ENCODE measurements around the gene TMPRSS11D. TPM values are rescaled to one million over a fixed set of nuclear protein-coding genes. Genes with fewer than 3 reads are reported as not detected.

TMPRSS11D gene
- total and polyA plus RNA-seq, 8 donors: 0.11 to 0.48 (median 0.27) TPM; not detected in 2

- no peak overlapping the region for H3K4me3 ChIP-seq
- ATAC-seq: no peak
- no peaks in the 10 kb centered on the region for H3K36me3 ChIP-seq
- no peaks in the 10 kb centered on the region for H3K9me3 ChIP-seq
- H3K4me1 ChIP-seq: no peaks in the 10 kb centered on the region
- no peak for DNase-seq
- intact Hi-C loops (cut with DNase I): no loop called here
- TF ChIP-seq CTCF (IDR thresholded peaks at IDR 0.05): no peak
- no peak overlapping the region for H3K27ac ChIP-seq
- no peaks in the 10 kb centered on the region for H3K27me3 ChIP-seq
Measured at GRCh38 chr4:67907650-67908049, 23.8 kb upstream of the TMPRSS11D start.

- Histone ChIP-seq H3K27ac (no peak overlapping the region), H3K9me3 (peaks cover 0 to 2% of the 10 kb centered on the region in 2 donors), H3K36me3 (no peaks in the 10 kb centered on the region), H3K4me3 (no peak overlapping the region), H3K27me3 (no peaks in the 10 kb centered on the region), H3K4me1 (no peaks in the 10 kb centered on the region)
- intact Hi-C loops (cut with DNase I): no loop called here
- TF ChIP-seq CTCF (IDR thresholded peaks at IDR 0.05): no peak
- no peak for ATAC-seq
- no peak for DNase-seq
Measured at GRCh38 chr4:67899096-67899495, 15.3 kb upstream of the TMPRSS11D start.

- Histone ChIP-seq H3K4me1 (no peaks in the 10 kb centered on the region), H3K36me3 (no peaks in the 10 kb centered on the region), H3K4me3 (no peak overlapping the region), H3K9me3 (peaks cover 0 to 2% of the 10 kb centered on the region in 2 donors), H3K27ac (no peak overlapping the region), H3K27me3 (no peaks in the 10 kb centered on the region)
- DNase-seq (no peak), ATAC-seq (no peak)
- intact Hi-C loops (cut with DNase I): no loop called here
- no peak for TF ChIP-seq CTCF (IDR thresholded peaks at IDR 0.05)
Measured at GRCh38 chr4:67897686-67898085, 13.9 kb upstream of the TMPRSS11D start.

GRCh38 chr4:67896421-67897065 is 12.7 kb upstream of the TMPRSS11D start:
- no peak overlapping the region for H3K27ac ChIP-seq
- no peak for ATAC-seq
- intact Hi-C loops (cut with DNase I): no loop called here
- H3K36me3 ChIP-seq: no peaks in the 10 kb centered on the region
- H3K9me3 ChIP-seq: peaks cover 0 to 2% of the 10 kb centered on the region in 2 donors
- DNase-seq: peak in 1 of 4 donors; percentile 71
- no peaks in the 10 kb centered on the region for H3K27me3 ChIP-seq
- TF ChIP-seq CTCF (IDR thresholded peaks at IDR 0.05): no peak
- H3K4me3 ChIP-seq: no peak overlapping the region
- H3K4me1 ChIP-seq: no peaks in the 10 kb centered on the region

GRCh38 chr4:67894659-67895058 is 10.9 kb upstream of the TMPRSS11D start:
- no peak for DNase-seq
- intact Hi-C loops (cut with DNase I): no loop called here

More at GRCh38 chr4:67894659-67895058, 10.9 kb upstream of the TMPRSS11D start:
- Histone ChIP-seq H3K4me1 (no peaks in the 10 kb centered on the region), H3K4me3 (no peak overlapping the region), H3K36me3 (no peaks in the 10 kb centered on the region), H3K27me3 (no peaks in the 10 kb centered on the region), H3K9me3 (peaks cover 0 to 2% of the 10 kb centered on the region in 2 donors), H3K27ac (no peak overlapping the region)
- no peak for TF ChIP-seq CTCF (IDR thresholded peaks at IDR 0.05)
- no peak for ATAC-seq

Measured in left lung (tissue), 10 donors.